Activated CD4-positive, CD25-positive, alpha-beta regulatory T cell treated with anti-CD3 and anti-CD28 coated beads, Interleukin-2, amount 50 U/mL, for 16 hours (primary cell): ENCODE results near the gene PIGS.

Experiments used
- DNase-seq: peaks from one replicate; pipeline ENCODE4 v3.0.0-alpha.2; 2020; ENCODE audit warnings: low read depth, low spot score

Gene PIGS

DNA sequence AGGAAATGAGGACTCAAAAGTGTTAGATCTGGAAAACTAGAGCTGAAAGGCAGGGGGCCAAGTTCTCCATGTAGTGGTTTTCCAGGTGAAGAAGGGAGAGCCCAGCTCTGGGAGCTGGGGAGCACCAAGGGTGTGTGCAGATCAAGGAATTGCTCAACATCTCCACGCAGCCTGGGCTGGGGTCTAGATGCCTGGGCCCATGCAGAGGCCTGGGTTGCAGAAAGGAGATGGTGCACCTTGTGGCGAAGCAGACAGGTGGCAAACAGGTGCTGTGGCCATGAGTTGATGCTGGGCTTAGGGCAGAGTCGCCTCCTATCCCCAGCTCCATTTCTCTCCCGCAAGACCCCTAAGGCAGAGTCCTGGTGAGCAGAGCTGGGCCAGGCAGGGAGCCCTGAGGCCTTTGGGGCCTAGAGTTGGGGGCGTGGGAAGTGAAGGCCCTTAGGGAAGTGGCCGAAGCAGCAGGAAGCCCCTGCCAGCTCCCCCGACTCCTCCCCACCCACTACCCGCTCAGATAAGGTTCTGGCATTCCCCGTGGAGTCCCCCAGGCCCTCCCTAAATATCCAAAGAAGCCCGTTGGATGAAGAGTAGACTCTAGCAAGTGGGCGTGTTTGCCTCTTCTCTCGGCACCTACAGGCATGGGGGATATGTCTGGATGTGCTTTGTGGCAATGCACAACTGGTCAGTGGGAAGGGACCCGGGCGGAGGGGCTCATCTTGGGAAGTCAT is 64.4 kb downstream of the PIGS start:
- no peak for DNase-seq

- DNase-seq, result no peak
These were observed 65.2 kb downstream of the PIGS start, which contains the start of gene FOXN1 for GRCh38 chr17:28505986-28506665. Gene FOXN1, plus strand, starts transcription at chr17:28506348. Its CDS starts 17,622 bp downstream, at chr17:28523970.

DNA sequence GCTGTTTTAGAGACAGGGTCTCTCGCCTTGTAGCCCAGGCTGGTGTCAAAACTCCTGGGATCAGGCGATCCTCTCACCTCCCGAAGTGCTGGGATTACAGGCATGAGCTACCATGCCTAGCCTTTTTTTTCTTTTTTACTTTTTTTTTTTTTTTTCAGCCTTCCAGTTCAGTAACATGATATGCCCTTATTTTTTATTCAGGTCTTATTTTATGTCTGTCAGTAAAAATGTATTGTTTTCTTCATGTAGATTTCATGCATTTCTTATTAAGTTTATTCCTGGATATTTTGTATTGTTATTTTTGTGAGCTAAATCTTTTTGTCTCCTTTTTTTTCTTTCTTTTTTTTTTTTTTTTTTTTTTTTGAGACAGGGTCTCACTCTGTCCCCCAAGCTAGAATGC is 67.9 kb downstream of the PIGS start:
- DNase-seq, result no peak
